GM18505 (cell line): Measurements from ENCODE around the gene DNAJC27.

Source experiments
- ATAC-seq: cut with Tn5 transposase; IDR thresholded peaks from one replicate; pipeline ENCODE4 v1.9.1; 2021; ENCODE audit not compliant: unreplicated experiment
- POLR2A ChIP-seq: IDR thresholded peaks from 4 replicates; pipeline ENCODE4 v1.6.1; 2011; ENCODE audit warnings: borderline replicate concordance; ENCODE audit not compliant: insufficient read depth, insufficient read length; ENCODE audit errors: extremely low read depth

DNAJC27 gene

GRCh38 chr2:24915796-24916195 lies 56.0 kb downstream of the DNAJC27 start:
- TF ChIP-seq POLR2A: no peak
- no peak for ATAC-seq

DNA sequence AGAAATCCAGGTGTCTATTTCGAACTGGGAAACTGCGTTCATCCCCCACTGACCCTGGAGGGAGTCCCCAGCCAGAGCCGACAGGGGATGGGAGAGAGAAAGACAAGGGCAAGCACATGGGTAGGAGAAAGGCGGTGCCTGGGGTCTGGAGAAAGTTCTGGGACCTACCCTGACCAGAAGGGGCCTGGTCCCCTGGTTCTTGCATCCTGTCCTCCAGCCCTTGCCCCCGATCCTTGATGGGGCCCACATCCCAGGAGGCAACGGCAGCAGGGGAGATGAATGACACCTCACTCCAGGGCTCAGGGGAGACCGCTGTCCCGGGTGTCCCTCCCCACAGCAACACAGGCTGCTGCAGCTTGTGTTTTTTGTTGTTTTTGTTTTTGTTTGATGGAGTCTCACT lies 56.6 kb downstream of the DNAJC27 start:
- TF ChIP-seq POLR2A: no peak
- no peak for ATAC-seq

DNA sequence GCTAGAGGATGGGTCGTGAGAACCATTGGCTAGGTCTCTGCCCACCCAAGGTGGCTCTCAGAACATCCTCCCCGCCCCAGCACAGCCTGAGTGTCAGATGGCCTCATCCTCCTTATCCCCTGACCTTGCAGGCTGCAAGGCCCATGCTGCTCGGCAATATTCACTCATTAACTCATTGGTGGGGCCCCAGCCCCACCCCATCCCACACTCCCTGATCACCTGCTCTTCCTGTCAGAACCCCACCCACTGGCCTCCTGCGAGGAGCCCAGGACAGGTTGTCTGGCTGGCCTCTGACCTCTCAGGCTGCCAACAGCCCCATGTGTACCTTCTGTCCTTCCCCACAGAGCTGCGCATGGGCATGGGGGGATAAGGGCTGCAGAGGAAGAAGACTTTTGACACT lies 57.0 kb downstream of the DNAJC27 start:
- ATAC-seq: no peak
- no peak for TF ChIP-seq POLR2A

GRCh38 chr2:24913911-24914310 lies 57.8 kb downstream of the DNAJC27 start:
- ATAC-seq: no peak
- TF ChIP-seq POLR2A: no peak

- ATAC-seq: no peak
- no peak for TF ChIP-seq POLR2A
Observed at GRCh38 chr2:24912986-24913385, 58.8 kb downstream of the DNAJC27 start.

DNA sequence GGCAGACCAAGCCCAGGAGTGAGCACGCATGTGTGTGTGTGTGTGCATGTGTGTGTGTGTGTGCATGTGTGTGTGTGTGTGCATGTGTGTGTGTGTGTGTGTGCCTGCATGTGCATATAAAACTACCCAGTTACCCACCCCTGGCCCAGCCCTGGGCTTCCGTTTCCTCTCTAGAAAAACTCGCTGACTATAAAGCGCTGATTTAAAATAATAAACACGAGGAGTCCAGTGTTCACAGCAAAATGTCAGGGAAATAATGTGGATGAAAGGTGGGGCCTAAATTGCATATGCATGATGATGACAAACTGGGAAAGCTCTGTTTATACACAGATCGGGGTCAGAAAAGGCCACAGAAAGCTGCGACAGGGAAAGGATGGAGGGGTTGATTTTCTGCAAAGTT lies 59.2 kb downstream of the DNAJC27 start:
- no peak for ATAC-seq
- TF ChIP-seq POLR2A: no peak

GRCh38 chr2:24910245-24910644 lies 61.5 kb downstream of the DNAJC27 start:
- TF ChIP-seq POLR2A: no peak
- no peak for ATAC-seq

DNA sequence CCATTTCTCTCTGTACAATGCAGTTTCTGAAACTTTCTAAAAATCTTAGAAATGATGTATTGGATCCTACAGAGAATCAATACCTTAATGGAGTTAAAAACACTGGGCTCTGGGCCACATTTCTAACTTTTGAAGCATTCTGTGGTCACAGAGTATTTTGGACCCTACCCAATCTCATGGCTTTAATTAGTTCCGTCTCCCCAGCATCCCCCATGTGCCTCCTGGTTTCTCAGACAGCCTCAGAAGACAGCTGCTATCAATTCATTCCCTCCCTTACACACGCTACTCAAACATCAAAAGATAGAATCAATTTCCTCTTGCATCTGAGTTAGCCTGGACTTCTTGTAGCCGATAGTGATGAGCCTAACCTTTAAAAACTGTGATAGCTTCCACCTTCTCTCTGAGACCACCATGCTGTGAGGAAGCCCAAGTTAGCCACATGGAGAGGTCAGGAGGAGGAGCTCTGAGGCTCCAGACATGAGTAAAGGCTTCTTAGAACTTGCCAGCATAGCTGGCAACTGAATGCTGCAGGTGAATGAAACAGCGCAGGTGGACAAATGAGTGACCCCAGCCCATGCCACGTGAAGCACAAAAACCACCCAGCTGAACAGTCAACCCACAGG lies 62.1 kb downstream of the DNAJC27 start:
- no peak for ATAC-seq
- TF ChIP-seq POLR2A: no peak

GRCh38 chr2:24908461-24908901 lies 63.3 kb downstream of the DNAJC27 start:
- TF ChIP-seq POLR2A: no peak
- ATAC-seq: no peak

GRCh38 chr2:24907116-24907515 lies 64.6 kb downstream of the DNAJC27 start:
- no peak for TF ChIP-seq POLR2A
- no peak for ATAC-seq

DNA sequence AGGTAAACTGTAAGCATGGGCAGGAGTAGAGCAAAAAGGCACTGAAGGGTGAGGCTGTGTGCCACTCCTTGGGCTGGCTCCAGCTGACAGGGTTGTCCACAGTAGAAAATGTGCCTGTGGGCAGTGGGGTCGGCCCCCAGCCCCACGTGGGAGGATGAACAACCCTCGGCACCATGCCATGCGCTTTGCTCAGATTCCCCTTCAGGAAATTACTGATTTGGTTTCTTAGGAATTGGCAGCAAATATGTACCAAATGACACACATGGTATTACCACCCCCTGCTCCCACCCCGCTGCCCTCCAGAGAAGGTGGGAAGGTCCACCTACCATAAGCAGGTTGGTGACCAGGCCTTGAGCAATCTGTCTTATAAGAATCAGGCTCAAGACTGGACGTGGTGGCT lies 65.3 kb downstream of the DNAJC27 start:
- ATAC-seq: no peak

DNA sequence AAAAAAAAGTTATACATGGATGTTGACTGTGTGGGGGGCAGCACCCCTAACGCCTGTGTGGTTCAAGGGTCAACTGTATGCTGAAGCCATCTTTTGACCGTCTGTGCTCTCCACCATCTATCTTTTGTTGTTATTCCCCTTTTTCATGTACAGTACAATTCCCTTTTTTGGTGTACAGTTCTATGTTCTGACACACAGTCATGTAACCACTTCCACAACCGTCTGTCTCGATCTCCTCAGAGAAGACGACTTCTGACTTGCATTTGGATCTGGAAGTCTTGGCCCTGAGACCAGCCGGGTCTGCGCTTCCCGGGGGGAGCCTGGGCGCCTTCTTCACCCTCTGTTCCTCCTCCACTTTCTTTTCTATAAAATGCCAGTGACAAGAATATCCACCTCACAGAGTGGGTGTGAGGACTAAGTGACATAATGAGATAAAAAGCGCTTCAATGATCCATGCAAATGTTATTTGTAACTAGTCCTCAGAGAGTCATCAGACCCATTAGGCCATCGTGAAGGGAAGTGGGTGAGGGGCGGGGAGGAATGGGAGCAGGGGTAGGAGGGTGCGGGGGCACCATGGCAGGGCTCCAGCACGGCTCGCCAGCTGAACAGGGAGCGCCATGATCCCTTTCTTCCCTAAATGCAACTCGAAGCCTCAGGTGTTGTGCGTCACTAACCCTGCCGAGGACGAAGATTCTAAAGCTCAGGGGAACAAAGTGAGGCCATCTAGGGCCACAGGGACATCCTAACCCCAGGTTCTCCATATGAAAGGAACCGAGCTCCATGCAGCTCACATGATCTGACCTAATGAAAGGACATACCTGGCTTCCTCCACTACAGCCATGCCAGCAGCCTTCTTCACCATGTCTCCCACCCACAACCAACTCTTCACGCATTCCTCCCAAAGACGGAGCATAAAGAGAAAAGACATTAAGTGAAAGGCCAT lies 68.3 kb downstream of the DNAJC27 start:
- no peak for ATAC-seq
- TF ChIP-seq POLR2A: no peak

More for the DNA sequence above, 65.3 kb downstream of the DNAJC27 start:
- no peak for TF ChIP-seq POLR2A

DNA sequence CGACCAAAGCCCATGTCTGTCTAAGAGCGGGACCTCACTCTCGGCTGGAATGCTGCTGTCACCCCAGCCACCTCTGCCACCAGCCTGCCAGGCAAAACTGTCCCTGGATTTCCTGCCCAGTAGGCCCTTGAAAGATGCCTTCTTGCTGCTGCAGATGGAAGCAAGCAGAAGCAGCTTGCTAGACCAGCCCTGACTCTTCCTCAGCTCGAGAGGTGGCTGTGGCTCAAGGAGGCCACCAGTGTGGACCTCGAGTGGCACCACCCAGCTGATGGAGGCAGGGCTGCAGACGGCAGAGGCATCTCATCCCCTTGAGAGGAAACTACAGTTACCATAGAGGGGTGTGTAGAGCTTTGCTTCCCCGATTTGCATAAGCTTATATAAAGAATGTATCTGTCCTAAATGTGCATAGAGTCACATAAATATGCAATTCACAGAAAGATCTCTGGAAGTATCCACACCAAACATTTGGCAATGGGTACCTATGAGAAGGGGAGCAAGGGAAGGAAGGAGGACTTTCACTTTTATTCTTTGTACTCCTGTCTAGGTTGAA lies 72.3 kb downstream of the DNAJC27 start:
- TF ChIP-seq POLR2A: no peak

More for the DNA sequence above, 72.3 kb downstream of the DNAJC27 start:
- ATAC-seq: no peak
